Gastrocnemius medialis (tissue), 4 donors: ENCODE results near the gene GIPC1. TPM values are rescaled to one million over a fixed set of nuclear protein-coding genes. Genes with fewer than 3 reads are reported as not detected.

ENCODE experiments used
- ATAC-seq, 2 donors: fragments of 150-250 bp; one replicate each; pipeline ENCODE4 v1.9.1; 2016
- DNase-seq, 2 donors: peaks; one replicate each; pipeline ENCODE4 v3.0.0-alpha.2; 2019
- H3K27ac ChIP-seq, 4 donors: fragments of 200-600 bp; sonication (generic); 1 replicate in 1 of 4; 2 replicates in 3 of 4; pipeline ENCODE4 v1.5.1; 2016 to 2018; ENCODE audit warnings: mild to moderate bottlenecking in 2 of 4, moderate library complexity in 1 of 4
- H3K27me3 ChIP-seq, 3 donors: fragments of 200-600 bp; sonication (generic) in 2 of 3; 1 replicate in 1 of 3; 2 replicates in 2 of 3; pipeline versions ENCODE4 v1.5.1 to v1.6.0; 2016 to 2019; ENCODE audit warnings: mild to moderate bottlenecking in 1 of 3, moderate library complexity in 1 of 3
- H3K36me3 ChIP-seq, 2 donors: fragments of 200-600 bp; sonication (generic) in 1 of 2; one replicate each; pipeline ENCODE4 v1.5.1; 2017 to 2018
- H3K4me1 ChIP-seq, 2 donors: fragments of 200-600 bp; sonication (generic) in 1 of 2; one replicate each; pipeline ENCODE4 v1.5.1; 2016 to 2017; ENCODE audit warnings: mild to moderate bottlenecking in 2 of 2
- H3K4me3 ChIP-seq, 4 donors: fragments of 200-600 bp; sonication (generic) in 3 of 4; 1 replicate in 1 of 4; 2 replicates in 3 of 4; pipeline ENCODE4 v1.5.1; 2016 to 2019; ENCODE audit warnings: mild to moderate bottlenecking in 2 of 4
- H3K9me3 ChIP-seq, 3 donors: fragments of 200-600 bp; sonication (generic) in 2 of 3; 1 replicate in 1 of 3; 2 replicates in 2 of 3; pipeline ENCODE4 v1.5.1; 2016 to 2019
- CTCF ChIP-seq, 5 experiments: fragments of 450-650 bp in 3 of 5; fragments of 200-600 bp in 2 of 5; sonication (generic) in 2 of 5; IDR thresholded peaks in 4 of 5; conservative IDR thresholded peaks in 1 of 5; 1 replicate in 4 of 5; 2 replicates in 1 of 5; pipeline ENCODE4 v1.5.1; 2016 to 2019; ENCODE audit warnings: antibody characterized with exemption in 5 of 5, mild to moderate bottlenecking in 3 of 5, moderate library complexity in 3 of 5
- POLR2A ChIP-seq, 2 donors: fragments of 450-650 bp; IDR thresholded peaks; one replicate each; pipeline ENCODE4 v1.6.1; 2017; ENCODE audit warnings: antibody characterized with exemption in 2 of 2, mild to moderate bottlenecking in 2 of 2, moderate library complexity in 2 of 2
- in situ Hi-C, 4 donors: fragments of 200-750 bp; cut with MboI; loops; one replicate each; pipeline versions ENCODE4 v1.15.0 to v1.8.0; 2017; ENCODE audit warnings: low sequenced_read_pairs in 4 of 4
- intact Hi-C: fragments of 100-400 bp; cut with DNase I; formaldehyde crosslinking; loops from one replicate; pipeline ENCODE4 v1.15.1; 2023; ENCODE audit warnings: low total_unique reads
- total RNA-seq, 4 donors: library from RNA; depleted of rRNA; stranded (reverse); fragments of >200 nt; gene quantifications; one replicate each; pipeline versions ENCODE4 v1.1.0 to v1.2.3, GENCODE V29; 2016

Gene GIPC1
- total RNA-seq: 10 to 100 TPM; 18.4 to 70.3 (median 54.7) TPM

GRCh38 chr19:14496029-14496833 is at the start of gene GIPC1:
Gene GIPC1 (minus strand): TSS chr19:14496127. CDS start chr19:14482976, 13,151 bp downstream.
- peaks cover 6 to 18% of the 10 kb centered on the region in 2 donors for H3K4me1 ChIP-seq
- in situ Hi-C loops: no loop called here

GRCh38 chr19:14545716-14546082 is 49.8 kb upstream of the GIPC1 start:
- intact Hi-C loops (no loop called here), in situ Hi-C loops (no loop called here)
- ATAC-seq: peak; percentile 61 to 62
- Histone ChIP-seq H3K36me3 (no peaks in the 10 kb centered on the region), H3K4me3 (peak overlapping the region; percentile 25 to 50 (median 30)), H3K27ac (peak overlapping the region; percentile 85 to 99 (median 94)), H3K9me3 (no peaks in the 10 kb centered on the region), H3K27me3 (no peaks in the 10 kb centered on the region), H3K4me1 (peaks cover 30 to 58% of the 10 kb centered on the region in 2 donors)
- TF ChIP-seq CTCF (IDR thresholded peaks at IDR 0.05 in 4 of 5, conservative IDR thresholded peaks at IDR 0.05 in 1 of 5): no peak
- peak in 1 of 2 donors; percentile 4 for TF ChIP-seq POLR2A (IDR thresholded peaks at IDR 0.05)
- no peak for DNase-seq

More at GRCh38 chr19:14496029-14496833, at the start of gene GIPC1:
- H3K4me3 ChIP-seq: peak within 1 kb of the TSS; percentile 74 to 84 (median 80)
- H3K27ac ChIP-seq: peak within 1 kb of the TSS; percentile 72 to 82 (median 74)
- ATAC-seq (peak; percentile 93 to 94), DNase-seq (peak; percentile 92 to 95)
- H3K36me3 ChIP-seq: peaks cover 0 to 3% of the 10 kb centered on the region in 2 donors
- H3K27me3 ChIP-seq: no peaks in the 10 kb centered on the region
- H3K9me3 ChIP-seq: no peaks in the 10 kb centered on the region
- intact Hi-C loops: loop anchor here (1.0 to 5.0 kb wide), 3 partner anchors 34 to 77 kb away; partner anchors contain the start of gene DDX39A
- TF ChIP-seq POLR2A (IDR thresholded peaks at IDR 0.05) (peak; percentile 46 to 49), CTCF (IDR thresholded peaks at IDR 0.05 in 4 of 5, conservative IDR thresholded peaks at IDR 0.05 in 1 of 5) (peak in 2 of 5 experiments; percentile 5 to 22)

GRCh38 chr19:14544977-14545715 is 49.2 kb upstream of the GIPC1 start:
- Histone ChIP-seq H3K9me3 (no peaks in the 10 kb centered on the region), H3K27me3 (no peaks in the 10 kb centered on the region), H3K4me3 (peak overlapping the region; percentile 25 to 50 (median 30)), H3K27ac (peak overlapping the region; percentile 85 to 99 (median 94)), H3K4me1 (peaks cover 24 to 52% of the 10 kb centered on the region in 2 donors), H3K36me3 (no peaks in the 10 kb centered on the region)
- no peak for TF ChIP-seq CTCF (IDR thresholded peaks at IDR 0.05 in 4 of 5, conservative IDR thresholded peaks at IDR 0.05 in 1 of 5)
- TF ChIP-seq POLR2A (IDR thresholded peaks at IDR 0.05): peak; percentile 23 to 51
- peak; percentile 94 to 95 for ATAC-seq
- peak; percentile 94 to 99 for DNase-seq
- in situ Hi-C loops (no loop called here), intact Hi-C loops (no loop called here)

GRCh38 chr19:14544047-14544446 is 48.1 kb upstream of the GIPC1 start:
- H3K4me1 ChIP-seq: peaks cover 21 to 47% of the 10 kb centered on the region in 2 donors
- TF ChIP-seq POLR2A (IDR thresholded peaks at IDR 0.05) (no peak), CTCF (IDR thresholded peaks at IDR 0.05 in 4 of 5, conservative IDR thresholded peaks at IDR 0.05 in 1 of 5) (no peak)
- intact Hi-C loops: no loop called here

More at GRCh38 chr19:14544047-14544446, 48.1 kb upstream of the GIPC1 start:
- H3K27me3 ChIP-seq: no peaks in the 10 kb centered on the region
- H3K9me3 ChIP-seq: no peaks in the 10 kb centered on the region
- ATAC-seq: no peak
- no peak overlapping the region for H3K4me3 ChIP-seq
- peak overlapping the region; percentile 85 to 99 (median 94) for H3K27ac ChIP-seq
- in situ Hi-C loops: no loop called here
- no peaks in the 10 kb centered on the region for H3K36me3 ChIP-seq
- no peak for DNase-seq
